HS-5 (cell line): ENCODE results near the gene LEMD2.

Source experiments
- DNase-seq: peaks from one replicate; pipeline ENCODE4 v3.0.0-alpha.2; 2012; ENCODE audit warnings: low read depth

LEMD2 gene

DNA sequence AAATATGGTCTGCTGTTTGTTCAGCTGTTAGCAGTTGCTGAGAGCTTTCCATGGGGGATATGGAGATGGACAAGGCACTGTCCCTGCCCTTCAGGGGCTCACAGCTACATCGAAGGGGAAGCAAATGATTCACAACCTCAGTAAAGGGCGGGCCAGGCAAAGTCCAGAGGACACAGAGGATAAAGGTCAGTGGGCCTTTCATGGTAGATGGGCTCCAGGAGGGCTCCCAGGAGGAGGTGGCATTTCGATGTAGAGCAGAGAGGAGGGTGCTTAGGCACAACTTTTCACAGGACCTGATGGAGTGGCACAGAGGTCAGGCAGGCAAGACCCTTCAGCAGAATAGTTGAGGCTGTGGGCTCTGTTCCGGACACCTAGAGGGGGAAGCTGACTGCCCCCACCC lies 30.1 kb upstream of the LEMD2 start:
- no peak for DNase-seq

DNA sequence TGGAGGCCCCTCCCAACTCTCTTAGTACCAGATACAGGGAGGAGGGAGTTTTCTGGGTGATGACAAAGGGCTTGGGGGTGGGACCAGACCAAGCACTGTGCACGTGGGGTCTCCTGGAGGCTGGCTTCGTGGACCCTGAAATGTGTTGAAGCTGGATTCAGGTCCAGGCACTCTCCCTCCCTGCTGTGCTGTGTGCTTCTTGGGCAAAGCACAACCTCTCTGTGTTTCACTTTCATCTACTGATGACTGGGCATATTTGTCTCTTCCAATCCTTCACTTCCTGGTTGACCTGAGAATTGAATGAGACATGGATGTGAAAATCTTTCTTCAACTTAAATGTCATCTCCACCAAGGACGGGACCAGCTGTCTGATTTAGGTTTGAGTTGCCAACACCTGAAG lies 29.4 kb upstream of the LEMD2 start:
- DNase-seq: no peak

DNA sequence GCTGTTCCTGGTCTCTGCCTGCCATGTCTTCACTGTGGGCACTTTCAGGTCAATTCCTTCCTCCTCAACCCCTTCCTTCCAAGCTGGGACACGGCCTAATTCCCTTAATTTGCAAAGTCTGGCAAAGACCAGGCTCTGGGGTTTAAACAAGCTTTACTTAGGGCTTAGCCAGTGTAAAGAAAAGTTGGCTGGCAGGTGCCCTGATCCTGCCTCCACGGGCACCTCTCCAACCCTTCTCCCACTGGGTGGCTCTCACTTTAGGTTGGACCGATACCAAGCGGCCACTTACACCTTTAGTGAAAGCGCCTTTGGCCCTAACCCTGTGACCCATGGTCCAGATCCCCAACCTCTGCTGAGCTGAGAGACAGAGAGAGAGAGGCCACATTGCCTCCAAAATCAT lies 28.6 kb upstream of the LEMD2 start:
- no peak for DNase-seq

DNA sequence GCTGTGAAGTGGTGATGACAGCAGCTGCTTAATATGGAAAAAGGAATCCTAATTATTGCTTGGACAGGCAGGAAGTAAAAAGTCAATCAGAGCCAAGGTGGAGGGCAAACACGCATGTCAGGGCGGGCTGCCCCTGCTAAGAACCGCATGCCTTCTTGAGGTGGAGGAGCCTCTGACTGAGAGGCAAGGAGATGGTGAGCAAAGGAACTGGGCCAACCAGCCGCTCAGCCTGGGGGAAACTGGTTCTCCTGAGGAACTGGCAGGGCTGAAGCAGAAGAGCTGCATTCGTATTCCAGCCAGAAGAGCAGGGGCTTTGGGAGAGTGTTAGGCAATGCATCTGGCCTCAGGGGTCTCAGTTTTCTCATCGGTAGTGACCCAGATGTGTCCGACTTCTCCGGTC lies 28.0 kb upstream of the LEMD2 start:
- no peak for DNase-seq

DNA sequence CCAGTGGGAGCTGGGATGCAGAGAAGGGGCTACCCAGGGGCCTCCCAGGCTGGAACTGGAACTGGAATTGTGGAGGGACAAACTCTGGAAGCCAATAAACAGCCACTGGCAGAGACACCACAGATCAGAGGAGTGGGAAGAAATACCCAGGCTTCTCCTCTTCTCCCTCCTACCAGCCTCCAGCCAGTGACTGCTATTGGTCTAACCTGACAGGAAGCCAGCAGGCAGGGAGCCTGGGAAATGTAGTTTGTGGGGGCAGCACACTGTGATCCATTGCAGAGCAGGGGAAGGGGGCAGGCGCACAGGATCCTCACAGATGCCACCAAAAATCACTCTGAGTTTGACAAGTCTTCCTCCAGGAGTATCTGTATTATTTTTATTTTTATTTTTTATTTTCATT lies 26.9 kb upstream of the LEMD2 start:
- DNase-seq: no peak

DNA sequence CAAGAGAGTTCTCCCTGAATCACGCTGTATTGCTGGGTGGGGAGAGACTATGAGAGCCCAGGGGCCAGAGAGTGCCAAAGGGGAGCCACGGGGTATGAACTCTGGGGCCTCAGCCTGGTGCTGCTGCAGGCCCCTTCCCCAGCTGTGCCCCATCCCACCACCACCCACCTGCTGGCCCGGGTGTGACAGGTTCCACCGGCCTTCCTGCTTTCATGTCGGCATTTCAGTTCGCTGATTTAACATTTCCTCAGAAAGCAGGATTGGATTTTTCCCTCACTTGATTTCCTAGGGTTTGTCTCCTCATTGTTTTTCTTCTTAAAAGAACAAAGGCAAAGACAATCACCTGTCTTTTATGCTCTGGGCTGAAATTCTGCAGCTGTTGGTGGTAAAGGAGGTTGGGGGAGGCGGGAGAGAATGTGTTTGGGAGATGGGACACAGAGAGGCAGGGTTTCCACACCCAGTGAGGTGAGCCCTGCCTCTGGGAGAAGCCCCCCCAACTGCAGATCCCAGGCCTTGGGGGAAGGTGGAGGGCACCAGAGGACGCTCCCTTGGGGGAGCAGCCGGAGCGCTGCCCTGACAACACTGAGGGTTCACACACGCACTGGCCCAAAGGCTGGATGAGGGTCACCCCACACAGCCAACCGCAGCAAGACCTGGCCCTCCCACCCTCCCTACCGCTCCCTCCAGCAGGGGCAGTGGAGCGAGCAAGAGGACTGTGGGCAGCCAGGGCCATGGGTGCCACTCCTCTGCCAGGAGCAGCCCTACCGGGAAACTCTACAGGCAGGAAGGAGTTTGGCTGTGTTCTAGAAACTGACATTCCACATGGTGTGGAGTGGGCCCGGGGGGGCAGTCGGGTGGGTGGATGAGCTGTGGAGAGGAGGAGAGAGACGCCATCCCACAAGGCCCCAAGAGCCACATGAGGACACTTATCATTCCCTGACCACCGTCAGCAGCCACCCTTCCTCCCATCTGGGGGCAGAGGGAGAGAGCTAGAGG lies 25.4 kb upstream of the LEMD2 start:
- no peak for DNase-seq

DNA sequence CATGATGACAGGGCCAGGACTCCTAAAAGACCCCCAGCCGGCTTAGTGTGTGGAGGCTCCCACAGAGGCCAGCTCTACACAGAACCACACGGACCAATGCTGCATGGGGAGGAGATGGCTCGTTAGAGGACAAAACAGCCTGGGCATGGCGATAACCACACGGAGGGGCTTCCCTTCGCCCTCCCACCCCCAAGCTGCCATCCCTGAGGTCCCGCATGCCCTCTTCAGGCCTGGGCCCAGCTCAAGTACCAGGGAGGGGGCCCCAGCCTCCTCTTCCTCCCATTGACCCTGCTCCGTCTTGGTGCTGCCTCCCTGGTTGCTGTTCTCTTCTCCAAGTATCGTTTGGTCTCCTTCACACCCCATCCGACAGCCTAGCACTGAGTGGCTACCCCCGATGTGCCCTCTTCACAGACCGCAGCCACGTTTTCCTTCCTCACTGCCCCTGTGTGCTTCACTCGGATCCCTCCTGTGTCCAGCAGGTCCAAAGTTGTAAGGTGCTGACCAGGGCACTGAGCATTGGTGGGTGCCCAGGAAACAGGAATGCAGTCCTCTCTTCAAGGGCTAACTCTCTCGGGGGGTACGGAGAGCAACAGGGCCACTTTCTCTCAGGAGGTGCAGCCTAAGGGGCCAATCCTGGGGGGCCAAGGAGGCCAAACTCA lies 24.4 kb upstream of the LEMD2 start:
- DNase-seq: no peak

DNA sequence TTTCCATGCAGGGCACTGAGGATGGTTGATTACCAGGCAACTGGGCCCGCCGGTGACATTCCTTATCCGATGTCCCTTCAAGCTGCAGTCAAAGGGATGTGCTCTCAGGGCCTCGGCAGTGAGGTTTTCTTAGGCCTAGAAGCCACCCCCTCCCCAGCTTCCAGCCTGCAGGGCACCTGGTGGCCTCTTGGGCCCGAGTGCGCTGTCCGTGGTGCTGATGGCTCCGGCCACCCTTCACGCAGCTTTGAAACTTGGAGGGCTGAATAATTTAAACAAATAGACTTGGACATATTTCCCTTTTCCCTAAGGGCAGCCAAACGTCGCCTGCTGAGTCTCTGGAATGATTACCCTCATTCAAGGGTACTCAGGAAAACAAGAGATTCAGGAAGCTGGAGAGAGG lies 23.7 kb upstream of the LEMD2 start:
- DNase-seq: no peak

DNA sequence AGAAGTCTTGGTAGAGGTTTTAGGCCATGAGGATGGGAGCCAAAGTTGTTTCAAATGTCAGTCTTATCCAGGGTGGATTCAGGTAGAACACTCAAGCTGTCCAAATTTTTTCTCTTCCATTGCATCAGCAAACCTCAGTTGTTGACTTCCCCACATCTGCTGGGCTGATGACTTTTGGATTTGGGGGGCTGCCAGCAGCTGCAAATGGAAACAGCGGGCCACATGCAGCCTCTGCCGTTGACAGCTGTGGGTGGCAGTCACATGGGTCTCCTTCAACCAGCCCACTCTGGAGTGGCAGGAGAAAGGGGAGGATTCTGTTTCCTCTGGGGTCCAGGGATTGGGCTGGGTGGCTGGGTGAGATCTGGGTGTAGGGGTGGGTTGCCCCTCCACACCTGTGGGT lies 20.7 kb upstream of the LEMD2 start:
- DNase-seq: no peak

DNA sequence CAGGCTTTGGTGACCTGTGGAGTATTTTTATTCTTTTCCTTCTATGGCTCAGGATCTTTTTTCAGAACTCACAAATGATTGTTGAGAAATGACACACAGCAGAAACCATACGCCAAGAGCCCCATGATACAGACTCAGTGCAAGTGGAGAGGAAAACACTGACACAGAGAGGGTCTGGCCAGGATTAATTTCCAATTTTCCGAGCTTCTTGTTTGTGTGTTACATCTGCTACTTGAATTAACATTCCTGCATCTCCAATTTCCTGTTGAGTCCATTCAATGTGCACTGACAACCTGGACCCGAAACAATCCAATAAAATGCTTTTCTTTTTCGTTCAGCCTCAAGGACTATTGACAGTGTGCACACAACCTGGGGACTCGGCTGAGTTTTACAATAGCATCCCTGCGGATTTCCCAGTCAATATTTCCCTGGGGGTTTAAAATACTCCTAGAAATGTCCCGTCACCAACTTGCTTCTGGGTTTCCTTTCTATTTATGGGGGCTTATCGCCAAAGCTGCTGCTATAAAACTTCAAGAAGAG lies 19.8 kb upstream of the LEMD2 start:
- DNase-seq: no peak

DNA sequence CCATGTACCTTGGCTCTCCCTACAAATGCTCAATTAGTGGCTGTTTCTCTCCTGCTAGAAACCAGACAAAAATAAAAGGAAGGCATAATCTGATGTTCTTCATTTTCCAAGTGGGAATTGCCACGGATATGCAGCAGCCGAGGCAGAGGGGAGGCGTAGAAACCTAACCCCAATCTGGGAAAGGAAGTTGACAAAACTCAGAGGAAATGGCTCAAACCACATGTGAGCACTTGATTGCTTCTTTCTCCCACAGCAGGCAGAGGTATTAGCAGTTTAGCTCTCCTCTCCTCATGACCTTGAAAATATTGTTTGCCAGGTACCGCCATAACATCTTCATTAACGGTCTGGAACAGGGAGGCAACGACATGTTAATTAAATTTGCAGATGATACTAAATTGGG lies 18.7 kb upstream of the LEMD2 start:
- DNase-seq: no peak

DNA sequence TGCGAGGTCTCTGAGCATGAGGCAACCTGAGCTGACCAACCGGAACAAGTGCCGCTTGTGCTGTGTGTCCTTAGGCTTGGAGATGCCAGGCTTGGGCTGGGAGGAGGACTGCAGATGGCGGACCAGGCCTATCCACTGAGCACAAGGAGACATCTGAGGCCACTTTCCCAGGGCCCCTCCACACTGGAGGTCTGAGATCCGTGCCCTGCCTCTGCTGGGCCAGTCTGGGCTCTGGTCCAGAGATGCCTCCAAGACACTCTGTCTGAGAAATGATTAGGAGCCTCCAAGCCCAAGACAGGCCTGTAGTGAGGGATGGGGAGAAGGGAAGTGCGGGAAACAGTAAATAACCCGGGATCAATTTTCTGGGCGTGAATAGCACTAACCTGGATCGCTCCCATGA lies 17.9 kb upstream of the LEMD2 start:
- no peak for DNase-seq

DNA sequence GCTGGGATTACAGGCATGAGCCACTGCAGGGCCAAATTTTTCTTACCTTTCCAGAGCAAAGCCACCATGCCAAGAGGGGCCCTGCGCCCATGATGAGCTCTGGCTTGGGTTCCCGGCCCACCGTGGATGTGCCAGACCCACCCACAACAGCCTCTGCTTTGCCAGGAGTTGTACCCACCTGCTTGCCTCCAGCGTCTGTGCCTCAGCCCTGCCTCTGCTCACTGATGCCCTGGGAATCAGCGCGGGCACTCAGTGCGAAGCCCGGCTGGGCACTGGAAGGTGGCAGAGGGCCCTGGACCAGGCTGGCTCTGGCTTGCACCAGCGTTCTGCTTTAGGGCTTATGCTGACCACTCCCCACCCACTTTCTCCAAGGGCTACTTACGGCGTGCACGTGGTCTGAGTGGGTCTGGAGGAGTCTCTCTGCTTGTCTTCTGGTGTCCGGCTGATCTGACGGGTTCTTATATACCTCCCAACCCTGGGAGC lies 14.7 kb upstream of the LEMD2 start, which contains the start of gene MLN:
Gene MLN (minus strand): TSS at position 433 of the 483 bp plus-strand sequence. CDS start 2,840 bp downstream, outside the sequence.
- no peak for DNase-seq

DNA sequence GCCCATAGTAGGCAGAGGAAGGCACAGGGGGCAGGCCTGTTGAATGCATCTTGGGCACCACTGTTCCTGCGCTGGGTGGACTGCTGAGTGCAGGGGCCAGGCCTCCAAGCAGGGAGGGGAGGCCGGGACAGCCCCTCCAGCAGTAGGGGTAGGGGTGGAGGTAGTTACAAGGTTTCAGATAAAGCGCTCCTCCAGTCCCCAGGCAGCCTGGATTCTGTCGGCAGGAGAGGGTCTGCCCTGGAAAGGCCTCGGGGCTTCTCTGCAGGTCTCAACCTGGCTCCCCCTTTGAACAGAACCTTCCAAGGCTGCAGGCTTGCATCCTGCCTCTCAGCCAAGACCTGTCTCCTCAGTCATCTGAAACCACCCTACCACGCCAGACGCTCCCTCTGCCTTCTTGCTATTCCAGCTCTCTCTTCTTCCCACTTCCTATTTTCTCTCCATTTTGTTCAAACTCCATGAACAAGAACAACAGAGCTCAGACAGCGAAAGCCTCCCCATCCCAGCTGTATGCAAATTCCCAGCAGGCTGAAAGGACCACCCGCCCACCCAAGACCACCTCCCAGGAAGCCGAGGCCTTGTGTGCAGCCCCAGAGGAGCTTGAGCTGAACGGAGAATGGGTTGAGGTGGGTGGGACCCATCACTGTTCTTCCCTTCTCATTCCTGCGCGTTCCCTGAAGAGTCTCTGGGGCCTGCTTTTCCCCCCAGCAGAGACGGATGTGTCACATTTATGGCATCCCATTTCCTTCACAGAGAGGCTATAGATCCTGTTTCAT lies 13.4 kb upstream of the LEMD2 start:
- DNase-seq: no peak

DNA sequence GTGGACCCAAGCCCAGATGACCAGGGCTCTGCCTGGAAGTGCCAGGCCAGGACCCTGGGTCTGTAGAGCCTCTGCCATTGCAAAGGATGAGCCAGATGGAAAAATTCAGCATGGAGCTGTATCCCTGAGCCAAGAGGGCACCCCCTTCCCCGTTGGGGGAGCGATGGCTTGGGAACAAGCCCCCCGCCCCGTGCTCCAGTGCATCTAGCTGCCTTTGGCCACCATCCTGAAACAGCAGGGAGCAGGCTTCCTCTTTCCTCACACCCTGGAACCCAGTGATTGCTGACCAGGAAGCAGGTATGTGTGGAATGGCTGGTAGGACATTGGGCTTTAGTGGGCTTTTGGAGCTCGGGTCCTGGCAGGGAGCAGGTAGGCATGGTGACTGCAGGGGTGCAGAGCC lies 12.7 kb upstream of the LEMD2 start:
- DNase-seq: no peak

DNA sequence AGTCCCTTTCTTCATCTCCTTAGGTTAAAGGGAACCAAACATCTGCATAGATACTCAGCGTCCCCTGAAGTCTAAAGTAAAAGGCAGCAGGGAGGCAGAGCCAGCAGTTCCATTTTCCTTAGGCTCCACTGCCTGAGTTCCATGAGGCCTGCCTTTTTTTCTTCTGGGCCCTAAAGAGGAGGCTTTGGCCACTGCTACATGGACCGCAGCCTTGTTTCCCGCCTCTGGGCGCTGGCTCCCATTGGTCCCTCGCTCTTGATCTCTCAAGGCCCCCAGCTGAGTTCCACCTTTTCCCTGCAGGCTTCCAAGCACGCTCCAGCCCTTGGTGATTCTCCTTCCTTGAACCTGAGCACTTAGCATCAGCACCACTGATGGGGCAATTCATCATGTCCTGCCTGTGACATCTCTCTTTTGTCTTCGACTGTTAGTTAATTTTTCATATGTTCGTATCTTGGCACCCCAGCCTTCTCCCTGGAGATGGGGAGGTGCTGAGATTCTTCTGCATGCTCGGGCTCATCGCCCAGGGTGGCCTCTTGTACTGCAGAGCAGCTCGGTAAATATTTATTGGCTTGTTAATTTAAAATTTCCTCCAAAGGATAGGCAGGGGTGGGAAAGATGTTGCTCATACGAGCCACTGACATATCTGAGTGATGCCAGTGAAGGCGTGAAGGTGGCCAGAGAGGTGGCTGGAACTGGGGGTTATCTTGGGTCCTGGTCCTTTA lies 11.5 kb upstream of the LEMD2 start:
- DNase-seq: no peak

DNA sequence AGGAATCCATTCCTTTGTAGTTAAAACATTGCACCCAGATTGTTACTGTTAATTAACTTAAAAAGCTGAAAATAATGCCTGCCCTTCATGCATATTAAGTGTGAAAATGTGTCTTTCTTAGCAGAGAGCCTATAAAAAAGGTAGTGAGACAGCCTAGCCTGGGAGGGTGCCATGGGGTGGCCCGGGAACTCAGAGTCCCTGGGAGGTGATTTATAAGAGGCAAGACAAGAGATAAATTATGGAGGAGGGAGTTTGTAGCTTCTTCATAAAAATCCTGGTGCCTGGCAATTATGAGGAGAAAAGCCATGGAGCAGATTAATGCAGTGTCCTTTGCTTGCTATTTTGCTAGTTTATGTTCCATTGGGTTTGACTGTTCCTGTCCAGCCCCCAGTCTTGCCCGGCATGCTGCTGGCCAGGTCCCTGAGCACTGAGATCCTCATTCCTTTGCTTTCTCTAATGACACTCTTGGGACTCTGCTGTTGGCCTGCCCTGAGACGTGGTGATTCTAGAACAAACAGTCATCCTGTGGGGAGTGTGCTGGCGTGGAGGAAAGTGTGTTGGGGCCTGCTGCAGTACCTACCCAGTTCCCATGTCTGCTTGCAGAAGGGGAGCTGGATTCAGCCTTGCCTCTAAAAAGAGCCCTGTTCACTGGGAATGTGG lies 10.7 kb upstream of the LEMD2 start:
- no peak for DNase-seq

DNA sequence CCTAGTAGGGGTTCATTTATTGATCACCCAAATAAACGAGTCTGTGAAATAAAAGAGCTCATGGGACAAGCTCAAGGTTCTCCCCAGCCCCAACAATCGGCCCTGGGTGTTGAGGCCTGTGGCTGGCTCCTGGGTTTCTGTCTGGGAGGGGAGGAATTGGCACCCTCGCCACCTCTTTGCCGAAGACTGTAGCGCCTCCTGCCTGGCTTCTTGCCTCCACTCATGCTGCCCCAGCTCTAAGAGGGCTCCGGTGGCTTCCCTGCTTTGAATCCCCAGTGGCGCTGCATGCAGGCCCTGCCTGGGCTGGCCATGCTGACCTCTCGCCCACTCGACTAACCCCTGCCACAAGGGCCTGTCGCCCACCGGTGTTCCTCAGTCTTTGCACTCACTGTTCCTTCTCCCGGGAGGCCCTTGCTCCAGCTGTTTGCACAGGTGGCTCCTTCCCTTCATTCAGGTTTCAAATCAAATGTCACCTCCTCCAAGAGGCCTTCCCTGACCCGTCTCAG lies 9.5 kb upstream of the LEMD2 start:
- no peak for DNase-seq

DNA sequence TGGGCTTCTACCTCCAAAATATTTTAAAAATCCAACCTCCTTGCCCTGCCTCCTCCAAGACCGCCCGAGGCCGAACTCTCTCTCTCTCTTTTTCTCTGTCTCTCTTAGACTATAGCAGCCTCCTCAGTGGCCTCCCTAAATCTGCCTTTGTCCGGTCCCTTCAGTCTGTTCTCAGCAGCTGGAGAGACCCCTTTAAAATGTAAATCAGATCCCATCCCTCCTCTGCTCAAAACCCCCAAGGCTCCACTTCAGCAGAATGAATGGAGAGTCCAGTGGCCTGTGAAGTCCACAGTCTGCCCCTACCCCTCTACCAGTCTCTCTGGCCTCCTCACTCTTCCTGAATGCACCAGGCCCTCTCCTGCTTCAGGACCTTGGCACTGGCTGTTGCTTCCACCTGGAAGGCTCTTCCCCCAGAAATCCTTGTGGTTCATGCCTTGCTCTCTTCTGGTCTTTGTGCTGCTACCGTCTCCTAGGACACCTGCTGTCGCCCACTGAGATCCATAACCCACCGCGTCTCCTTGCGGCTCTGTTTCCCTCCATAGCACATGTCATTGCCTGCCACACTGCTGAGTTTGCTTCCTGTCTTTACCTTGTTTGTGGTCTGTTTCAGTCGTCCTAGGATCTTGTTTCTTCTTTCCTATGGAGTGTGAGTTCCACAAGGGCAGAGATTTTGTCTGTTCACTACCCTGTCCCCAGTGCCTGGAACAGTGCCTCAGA lies 8.9 kb upstream of the LEMD2 start:
- no peak for DNase-seq
